GM12891 (cell line): Measurements from ENCODE around the gene SV2C.

Experiments
- POLR2A ChIP-seq: IDR thresholded peaks from 2 replicates; pipeline ENCODE4 v1.6.1; 2011; ENCODE audit warnings: low read depth, low read length, control low read depth
- POLR2AphosphoS5 ChIP-seq: IDR thresholded peaks from 2 replicates; pipeline ENCODE4 v1.6.1; 2011; ENCODE audit warnings: low read depth, low read length, control low read depth
- POU2F2 ChIP-seq: IDR thresholded peaks from 2 replicates; pipeline ENCODE4 v1.6.1; 2011; ENCODE audit warnings: low read depth, mild to moderate bottlenecking, control low read depth, low read length, moderate library complexity
- TAF1 ChIP-seq: IDR thresholded peaks from 2 replicates; pipeline ENCODE4 v1.6.1; 2011; ENCODE audit warnings: low read depth, low read length, control low read depth

GRCh38 chr5:76256116-76256889 is 173.1 kb downstream of the SV2C start:
- TF ChIP-seq POLR2AphosphoS5: no peak
- no peak for TF ChIP-seq TAF1
- TF ChIP-seq POLR2A: no peak
- TF ChIP-seq POU2F2: peak; percentile 46; the same call in 1 of the 2 replicates
